HG03025 (cell line): Measurements from ENCODE around the gene CBX1.
"Not testable (repeated sequence)": the region's sequence is repeated elsewhere in the genome, so short reads cannot be mapped to it uniquely, and the experiment has no call there.

Experiments
- ATAC-seq: cut with Tn5 transposase; IDR thresholded peaks from one replicate; pipeline ENCODE4 v1.9.1; 2021; ENCODE audit warnings: mild to moderate bottlenecking, moderate library complexity; ENCODE audit not compliant: unreplicated experiment, low FRiP score

The CBX1 gene

DNA sequence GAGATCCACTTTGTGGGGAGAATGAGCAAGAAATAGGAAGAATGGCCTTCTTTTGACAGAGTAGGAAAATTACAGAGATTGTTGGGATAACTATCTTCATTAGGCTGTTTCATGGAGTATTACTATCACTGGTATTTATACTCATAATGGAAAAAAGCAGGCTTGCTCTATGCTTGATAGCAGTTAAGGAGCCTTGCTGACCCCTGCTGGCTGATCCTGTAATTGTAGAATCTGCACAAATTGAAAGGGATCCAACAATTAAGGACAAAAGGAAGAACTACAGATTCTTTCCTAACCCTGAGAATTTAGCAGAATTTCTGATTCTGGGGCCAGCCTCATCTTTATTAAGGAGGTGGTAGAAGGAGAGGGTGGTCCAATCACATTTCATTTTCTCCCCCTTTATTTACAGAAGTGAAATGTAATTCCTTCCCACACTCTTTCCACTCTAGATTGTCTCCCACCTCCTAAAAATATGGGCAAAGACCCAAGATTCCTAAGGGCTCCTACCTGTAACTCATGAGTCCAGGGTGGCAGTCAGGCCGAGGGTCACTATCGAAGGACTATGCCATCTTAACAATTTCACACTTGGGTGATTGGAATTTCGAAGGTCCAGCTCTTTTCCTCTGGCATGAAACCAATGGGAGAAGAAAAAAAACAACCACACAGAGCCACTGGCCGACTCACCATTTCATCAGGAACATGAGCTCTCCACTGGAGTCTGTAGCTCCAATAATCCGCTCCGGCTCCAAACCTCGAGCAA lies 26.8 kb downstream of the CBX1 start:
- no peak for ATAC-seq

DNA sequence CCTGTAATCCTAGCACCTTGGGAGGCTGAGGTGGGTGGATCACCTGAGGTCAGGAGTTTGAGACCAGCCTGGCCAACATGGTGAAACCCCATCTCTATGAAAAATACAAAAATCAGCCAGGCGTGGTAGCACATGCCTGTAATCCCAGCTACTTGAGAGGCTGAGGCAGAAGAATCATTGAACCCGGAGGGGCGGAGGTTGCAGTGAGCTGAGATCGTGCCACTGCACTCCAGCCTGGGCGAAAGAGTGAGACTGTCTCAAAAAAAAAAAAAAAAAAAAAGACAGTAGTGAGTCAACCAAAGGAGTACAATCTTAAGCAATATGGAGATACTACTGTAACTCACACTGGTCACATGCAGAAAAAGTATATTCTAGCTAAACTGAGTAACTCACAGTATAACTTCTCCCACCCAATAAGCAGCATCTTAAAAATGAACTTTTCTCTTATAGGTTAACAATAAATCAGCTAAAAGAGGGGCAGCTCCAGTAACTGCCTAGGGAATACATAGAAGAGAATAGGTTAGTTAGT lies 27.6 kb downstream of the CBX1 start:
- not testable (repeated sequence) for ATAC-seq

DNA sequence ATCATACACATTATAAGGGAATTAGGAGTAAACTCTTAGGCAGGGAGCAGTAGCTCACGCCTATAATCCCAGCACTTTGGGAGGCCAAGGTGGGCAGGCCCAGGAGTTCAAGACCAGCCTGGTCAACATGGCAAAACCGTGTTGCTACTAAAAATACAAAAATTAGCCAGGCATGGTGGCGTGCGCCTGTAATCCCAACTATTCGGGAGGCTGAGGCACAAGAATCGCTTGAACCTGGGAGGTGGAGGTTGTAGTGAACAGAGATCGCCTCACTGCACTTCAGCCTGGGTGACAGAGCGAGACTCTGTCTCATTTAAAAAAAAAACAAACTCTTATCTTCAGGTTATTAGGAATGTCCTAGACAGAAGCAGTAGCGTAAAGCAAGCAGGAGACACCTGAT lies 28.5 kb downstream of the CBX1 start:
- ATAC-seq, result not testable (repeated sequence)

DNA sequence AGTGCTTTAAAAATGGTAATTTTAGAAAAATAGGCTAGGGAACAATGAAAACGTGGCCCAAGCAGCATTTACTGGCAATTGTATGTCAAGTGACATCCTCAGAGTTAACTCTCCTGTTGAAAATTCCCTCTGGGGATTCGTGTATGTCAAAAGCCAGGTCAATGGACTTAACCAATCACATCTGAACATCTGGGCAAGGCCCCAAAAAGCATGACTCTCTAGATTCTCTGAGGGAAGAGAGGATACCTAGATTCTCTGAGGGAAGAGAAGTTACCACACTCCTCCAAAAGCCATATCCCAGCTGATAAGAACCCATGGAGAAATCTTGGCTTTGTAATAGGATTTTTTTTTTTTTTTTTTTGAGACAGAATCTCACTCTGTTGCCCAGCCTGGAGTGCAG lies 29.6 kb downstream of the CBX1 start:
- ATAC-seq, result no peak

DNA sequence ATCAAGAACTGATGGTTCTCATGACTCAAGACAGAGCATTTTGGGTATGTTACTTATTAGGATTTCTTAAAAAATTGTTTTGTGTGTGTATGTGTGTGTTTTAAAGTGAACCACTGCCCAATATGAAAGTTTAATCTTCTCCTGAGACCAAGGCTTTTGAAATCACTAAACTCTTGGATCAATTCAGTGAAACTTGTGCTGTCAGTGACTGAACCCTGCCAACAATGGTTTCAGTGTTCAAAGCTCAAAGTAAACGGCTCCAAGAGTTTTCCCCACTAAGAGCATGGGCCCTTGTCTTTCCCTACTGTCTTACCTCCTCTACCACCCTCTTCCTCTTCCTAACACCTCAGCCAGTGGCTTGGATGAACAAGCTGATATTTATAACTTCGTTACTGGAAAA lies 31.1 kb downstream of the CBX1 start:
- no peak for ATAC-seq

GRCh38 chr17:48068491-48068961 lies 32.8 kb downstream of the CBX1 start:
- no peak for ATAC-seq

DNA sequence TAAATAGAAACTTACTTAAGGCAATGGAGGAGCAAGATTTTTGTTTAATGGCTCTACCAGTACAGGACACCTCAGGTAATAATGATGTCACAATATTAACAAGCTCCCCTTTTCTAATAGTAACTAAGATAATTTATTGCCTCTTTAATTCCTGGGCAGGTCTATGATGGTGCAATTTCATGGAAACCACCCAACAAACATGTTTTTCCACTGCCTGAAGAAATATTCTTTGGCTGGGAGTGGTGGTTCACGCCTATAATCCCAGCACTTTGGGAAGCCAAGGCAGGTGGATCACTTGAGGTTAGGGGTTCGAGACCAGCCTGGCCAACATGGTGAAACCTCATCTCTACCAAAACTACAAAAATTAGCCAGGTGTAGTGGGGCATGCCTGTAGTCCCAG lies 33.5 kb downstream of the CBX1 start:
- ATAC-seq, result not testable (repeated sequence)

DNA sequence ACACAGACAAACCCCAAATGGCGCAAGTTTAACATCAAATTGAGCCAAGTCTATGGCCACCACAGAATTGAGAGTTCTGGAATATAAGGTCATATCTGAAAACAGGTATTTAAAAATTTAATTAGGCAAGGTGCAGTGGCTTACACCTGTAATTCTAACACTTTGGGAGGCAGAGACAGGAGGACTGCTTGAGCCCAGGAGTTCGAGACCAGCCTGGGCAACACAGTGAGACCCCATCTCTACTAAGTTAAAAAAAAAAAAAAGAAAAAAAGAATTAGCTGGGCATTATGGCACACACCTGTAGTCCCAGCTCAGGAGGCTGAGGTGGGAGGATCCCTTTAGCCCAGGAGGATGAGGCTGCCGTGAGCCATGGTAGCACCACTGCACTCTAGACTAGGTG lies 34.0 kb downstream of the CBX1 start:
- no peak for ATAC-seq

GRCh38 chr17:48066656-48067055 lies 34.6 kb downstream of the CBX1 start:
- ATAC-seq, result no peak

- no peak for ATAC-seq
Observed at GRCh38 chr17:48066192-48066591, 35.1 kb downstream of the CBX1 start.

DNA sequence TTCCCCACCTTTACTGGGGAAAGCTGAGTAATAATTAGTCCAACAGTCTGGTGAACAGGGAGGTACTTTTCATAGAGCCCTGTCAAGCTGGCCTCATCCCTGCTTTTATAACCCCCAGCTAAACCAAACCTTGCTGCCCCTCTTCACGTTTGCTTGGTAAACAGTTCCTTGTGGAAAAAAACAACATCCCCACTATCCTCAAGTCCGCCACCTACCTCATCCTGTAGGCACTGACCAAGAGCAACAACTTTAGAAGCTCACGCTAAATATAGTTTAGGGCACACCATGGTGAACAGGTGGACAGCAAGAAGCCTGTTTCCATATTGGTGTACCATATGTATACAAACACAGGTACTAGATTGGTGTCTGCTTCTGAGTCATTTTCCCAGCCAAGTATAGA lies 36.6 kb downstream of the CBX1 start:
- no peak for ATAC-seq

GRCh38 chr17:48062273-48062672 lies 39.0 kb downstream of the CBX1 start:
- ATAC-seq, result no peak

GRCh38 chr17:48060249-48060648 lies 41.0 kb downstream of the CBX1 start:
- no peak for ATAC-seq

GRCh38 chr17:48059125-48059668 lies 42.1 kb downstream of the CBX1 start:
- ATAC-seq, result no peak

- ATAC-seq, result no peak
Observed at GRCh38 chr17:48058393-48059124, 42.7 kb downstream of the CBX1 start.

DNA sequence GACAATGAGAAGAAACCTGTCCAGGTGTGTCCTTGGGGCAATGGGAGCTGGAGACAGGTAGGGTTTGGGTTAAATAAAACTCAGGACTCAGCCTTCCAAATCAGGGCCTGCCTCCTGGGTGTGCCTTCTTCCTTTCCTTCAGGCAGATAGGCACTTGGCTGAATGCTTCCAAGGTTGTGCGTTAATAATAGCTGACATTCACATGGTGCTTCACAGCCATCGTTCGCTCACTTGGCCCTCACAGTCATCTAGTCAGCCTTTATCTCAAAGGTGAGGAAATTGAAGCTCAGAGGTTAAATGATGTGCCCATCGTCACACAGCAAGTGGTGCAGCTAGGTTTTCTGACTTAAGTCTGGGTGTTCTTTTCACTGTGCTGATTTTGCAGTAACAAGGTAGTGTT lies 43.7 kb downstream of the CBX1 start:
- ATAC-seq, result no peak

DNA sequence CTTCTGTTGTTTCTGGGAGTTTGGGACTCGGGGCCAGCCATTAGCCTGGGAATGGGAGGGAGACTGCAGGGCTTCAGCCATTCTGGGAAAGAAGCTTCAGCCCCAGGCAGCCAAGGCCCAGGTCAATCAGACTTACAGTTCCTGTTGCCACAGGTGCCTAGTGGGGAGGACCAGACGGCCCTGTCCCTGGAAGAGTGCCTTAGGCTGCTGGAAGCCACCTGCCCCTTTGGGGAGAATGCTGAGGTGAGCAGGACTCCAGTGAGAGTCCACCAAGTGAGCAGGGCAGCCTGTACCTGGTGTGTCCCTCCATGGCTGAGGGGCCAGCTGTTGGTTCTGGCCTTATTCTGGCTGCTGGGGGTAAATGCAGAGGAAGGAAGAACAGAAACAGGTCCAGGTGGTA lies 44.4 kb downstream of the CBX1 start:
- ATAC-seq, result no peak

- ATAC-seq, result no peak
Observed at GRCh38 chr17:48056246-48056745, 45.0 kb downstream of the CBX1 start.

DNA sequence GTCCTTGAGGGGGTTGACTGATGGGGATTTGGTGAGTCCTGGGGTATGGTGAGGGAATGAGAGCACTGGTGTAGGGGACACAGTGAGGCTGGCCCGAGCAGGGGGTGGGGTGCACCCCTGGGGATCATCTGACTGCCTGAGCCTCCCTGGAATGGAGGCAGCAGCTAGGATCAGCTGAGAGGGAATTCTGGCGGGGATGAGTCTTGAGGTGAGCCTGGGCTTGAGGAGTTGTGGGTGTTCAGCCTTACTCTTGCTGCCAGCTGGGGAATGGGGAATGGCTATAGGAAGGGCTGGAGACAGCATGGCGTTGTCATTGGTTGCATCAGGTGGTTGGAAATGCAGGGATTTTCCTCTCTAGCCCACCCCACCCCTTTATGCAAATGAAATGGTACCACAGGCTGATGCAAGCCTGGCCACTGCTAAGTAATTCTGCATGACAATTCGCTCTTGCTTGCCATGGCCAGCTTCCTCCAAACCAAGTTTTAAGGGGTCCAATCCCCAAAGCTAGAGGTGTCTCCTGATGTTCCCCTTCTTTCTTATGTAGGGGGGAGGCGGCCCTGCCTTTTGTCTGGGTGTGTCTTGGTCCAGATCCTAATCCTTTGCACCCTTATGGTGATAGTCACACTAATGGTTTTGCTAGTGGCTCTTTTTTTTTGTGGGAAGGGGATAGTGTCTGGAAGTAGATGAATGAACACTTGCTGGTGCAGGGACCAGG lies 45.6 kb downstream of the CBX1 start:
- no peak for ATAC-seq
